Measurements from ENCODE around the gene MRPL18. TPM values are rescaled to one million over a fixed set of nuclear protein-coding genes. Genes with fewer than 3 reads are reported as not detected.
"Not testable (repeated sequence)": the region's sequence is repeated elsewhere in the genome, so short reads cannot be mapped to it uniquely, and the experiment has no call there.

Gene MRPL18
- total and polyA plus RNA-seq, 2 of the 4 experiments (the other 2 are of a cell fraction), result 53.4 to 56.8 TPM

DNA sequence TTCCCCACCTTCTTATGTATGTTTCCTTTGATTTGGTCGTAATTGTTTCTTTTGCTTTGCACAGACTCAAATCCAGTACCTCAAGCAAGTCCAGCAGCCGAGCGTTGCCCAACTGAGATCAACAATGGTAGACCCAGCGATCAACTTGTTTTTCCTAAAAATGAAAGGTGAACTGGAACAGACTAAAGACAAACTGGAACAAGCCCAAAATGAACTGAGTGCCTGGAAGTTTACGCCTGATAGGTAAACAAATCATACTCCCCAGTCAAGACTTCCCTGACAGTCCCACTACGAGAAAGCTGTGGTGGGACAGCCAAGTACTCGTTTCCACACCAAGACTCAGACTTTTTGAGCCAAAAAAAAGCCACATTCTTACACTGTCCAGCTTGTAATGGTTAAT, 42.1 kb upstream of the MRPL18 start:
- WGBS, 2 experiments (ENCODE audit: extremely low coverage in 2 of 2, insufficient read length in 1 of 2), result no CpG with 5 or more reads among the region's 7 CpGs
- Histone ChIP-seq H3K79me1 (ENCODE audit: low read depth in 1 of 2, low read length in 2 of 2) (peaks cover 28 to 33% of the 10 kb centered on the region in 2 experiments), H3K36me3 (ENCODE audit: control insufficient read depth, insufficient read depth, low read length) (peaks cover 54% of the 10 kb centered on the region)
- CTCF ChIA-PET; H3K23ac ChIP-seq (ENCODE audit: low read depth, low read length); H4K20me1 ChIP-seq (ENCODE audit: insufficient read depth, low read length); in situ Hi-C loops (cut with MboI; ENCODE audit: low sequenced_read_pairs); H3K4me3 ChIP-seq (ENCODE audit: insufficient read depth, low read depth, low read length); H2BK5ac ChIP-seq (ENCODE audit: low read depth, low read length, poor library complexity, severe bottlenecking); H2AK9ac ChIP-seq (replicated peaks; ENCODE audit: low read depth, low read length, poor library complexity); H3K9me3 ChIP-seq (ENCODE audit: control insufficient read depth, insufficient read depth, low read length); H3K9ac ChIP-seq (ENCODE audit: low read depth, low read length); H3K4ac ChIP-seq (ENCODE audit: low read depth, low read length); H4K91ac ChIP-seq (ENCODE audit: insufficient read depth, low read depth, low read length); dilution Hi-C loops (cut with HindIII; ENCODE audit: low sequenced_read_pairs, unreplicated experiment); BruUV-seq (replicated peaks); H3K27ac ChIP-seq (ENCODE audit: insufficient read depth, low read length); ATAC-seq (ENCODE audit: low read depth); H3K9me1 ChIP-seq (ENCODE audit: insufficient read depth, low read length); H3K18ac ChIP-seq (ENCODE audit: low read depth, low read length); H3K4me2 ChIP-seq (ENCODE audit: low read depth, low read length); H2AK5ac ChIP-seq (ENCODE audit: low read depth, low read length); H2AFZ ChIP-seq (replicated peaks; ENCODE audit: low read length, poor library complexity); H2BK15ac ChIP-seq (ENCODE audit: low read depth, low read length); H3K14ac ChIP-seq (replicated peaks; ENCODE audit: low read depth, low read length); H4K8ac ChIP-seq (ENCODE audit: low read depth in 2 of 2, low read length in 2 of 2); H3K27me3 ChIP-seq (ENCODE audit: control insufficient read depth, insufficient read depth, low read length); H4K5ac ChIP-seq (ENCODE audit: low read depth, low read length); H3K56ac ChIP-seq (ENCODE audit: extremely low read depth, insufficient read depth, low read length); H2BK20ac ChIP-seq (ENCODE audit: low read depth, low read length); intact Hi-C loops (cut with micrococcal nuclease); H2BK120ac ChIP-seq (ENCODE audit: low read depth, low read length); H3K4me1 ChIP-seq (ENCODE audit: control insufficient read depth, insufficient read depth, low read length); POLR2A ChIA-PET (ENCODE audit: unreplicated experiment); DNase-seq: not testable (repeated sequence)
